Measurements from ENCODE around the gene GALNTL6. TPM values are rescaled to one million over a fixed set of nuclear protein-coding genes. Genes with fewer than 3 reads are reported as not detected.

GALNTL6 gene
- total RNA-seq (2021) (not detected in 2 replicates), Bru-seq, nascent RNA (percentile 1 among the genes with signal in this experiment), BruChase-seq, experiment 1, labeled RNA remaining after a 2-hour chase (percentile 0 among the genes with signal in this experiment), BruChase-seq, experiment 2, labeled RNA remaining after a 6-hour chase (percentile 0 among the genes with signal in this experiment)
- long read RNA-seq: 0 reads

- no peak within 1 kb of the TSS for H3K27ac ChIP-seq
- intact Hi-C loops (cut with micrococcal nuclease; ENCODE audit: unreplicated experiment): no loop called here
- ChIA-PET CTCF (no interaction called here), POLR2A (ENCODE audit: unreplicated experiment) (no interaction called here)
- H3K36me3 ChIP-seq (ENCODE audit: low read depth): no peaks in the 10 kb centered on the region
- H3K27me3 ChIP-seq (ENCODE audit: insufficient read depth, low read depth): no peaks in the 10 kb centered on the region
- no peaks in the 10 kb centered on the region for H3K79me2 ChIP-seq (ENCODE audit: low read depth)
- BruUV-seq (replicated peaks): no TSS peak
- no peaks in the 10 kb centered on the region for H3K9me3 ChIP-seq (ENCODE audit: insufficient read depth, low read depth)
- H3K4me1 ChIP-seq (replicated peaks; ENCODE audit: insufficient read depth): no peaks in the 10 kb centered on the region
- no peaks in the 10 kb centered on the region for H4K20me1 ChIP-seq (ENCODE audit: insufficient read depth)
- no peak for DNase-seq
- TF ChIP-seq CTCF (conservative IDR thresholded peaks at IDR 0.05): no peak
- no peak for TF ChIP-seq EZH2 (IDR thresholded peaks at IDR 0.05; ENCODE audit: low read depth)
- H3K4me2 ChIP-seq: no peak within 1 kb of the TSS
- H3K9me2 ChIP-seq (ENCODE audit: insufficient read depth): no peaks in the 10 kb centered on the region
- no peaks in the 10 kb centered on the region for H3F3A ChIP-seq (ENCODE audit: insufficient read depth, low read depth)
- H2AFZ ChIP-seq: no peak within 1 kb of the TSS
- no peak within 1 kb of the TSS for H3K4me3 ChIP-seq
These were observed at the start of gene GALNTL6 for GRCh38 chr4:171812665-171813525. GALNTL6 (plus strand) TSS chr4:171813404.

GRCh38 chr4:171765514-171765913 lies 47.7 kb upstream of the GALNTL6 start:
- H2AFZ ChIP-seq: no peak overlapping the region
- no peaks in the 10 kb centered on the region for H3K27me3 ChIP-seq (ENCODE audit: insufficient read depth, low read depth)
- TF ChIP-seq CTCF (conservative IDR thresholded peaks at IDR 0.05) (no peak), EZH2 (IDR thresholded peaks at IDR 0.05; ENCODE audit: low read depth) (no peak)
- H3K9me2 ChIP-seq (ENCODE audit: insufficient read depth): no peaks in the 10 kb centered on the region
- H3K36me3 ChIP-seq (ENCODE audit: low read depth): no peaks in the 10 kb centered on the region
- no TSS peak for BruUV-seq (replicated peaks)
- ChIA-PET CTCF (no interaction called here), POLR2A (ENCODE audit: unreplicated experiment) (no interaction called here)
- H3K4me2 ChIP-seq: no peak overlapping the region
- H3K4me3 ChIP-seq: no peak overlapping the region
- no peaks in the 10 kb centered on the region for H3K4me1 ChIP-seq (replicated peaks; ENCODE audit: insufficient read depth)
- no peaks in the 10 kb centered on the region for H3F3A ChIP-seq (ENCODE audit: insufficient read depth, low read depth)
- intact Hi-C loops (cut with micrococcal nuclease; ENCODE audit: unreplicated experiment): no loop called here
- no peaks in the 10 kb centered on the region for H4K20me1 ChIP-seq (ENCODE audit: insufficient read depth)
- no peak overlapping the region for H3K27ac ChIP-seq
- DNase-seq: no peak
- no peaks in the 10 kb centered on the region for H3K79me2 ChIP-seq (ENCODE audit: low read depth)
- H3K9me3 ChIP-seq (ENCODE audit: insufficient read depth, low read depth): no peaks in the 10 kb centered on the region

GRCh38 chr4:171774642-171775190 lies 38.5 kb upstream of the GALNTL6 start:
- Histone ChIP-seq H3K4me1 (replicated peaks; ENCODE audit: insufficient read depth) (no peaks in the 10 kb centered on the region), H3K27ac (no peak overlapping the region), H3K9me2 (ENCODE audit: insufficient read depth) (no peaks in the 10 kb centered on the region), H3K4me2 (no peak overlapping the region), H2AFZ (no peak overlapping the region), H3K9me3 (ENCODE audit: insufficient read depth, low read depth) (no peaks in the 10 kb centered on the region), H3F3A (ENCODE audit: insufficient read depth, low read depth) (no peaks in the 10 kb centered on the region), H3K27me3 (ENCODE audit: insufficient read depth, low read depth) (no peaks in the 10 kb centered on the region), H4K20me1 (ENCODE audit: insufficient read depth) (no peaks in the 10 kb centered on the region), H3K4me3 (no peak overlapping the region), H3K79me2 (ENCODE audit: low read depth) (no peaks in the 10 kb centered on the region), H3K36me3 (ENCODE audit: low read depth) (no peaks in the 10 kb centered on the region)
- TF ChIP-seq EZH2 (IDR thresholded peaks at IDR 0.05; ENCODE audit: low read depth) (no peak), CTCF (conservative IDR thresholded peaks at IDR 0.05) (no peak)
- ChIA-PET CTCF (no interaction called here), POLR2A (ENCODE audit: unreplicated experiment) (no interaction called here)
- no TSS peak for BruUV-seq (replicated peaks)
- no peak for DNase-seq
- intact Hi-C loops (cut with micrococcal nuclease; ENCODE audit: unreplicated experiment): no loop called here
